NCI-H748 (cell line): ENCODE data around the gene CLC.
"Not testable (repeated sequence)": the region's sequence is repeated elsewhere in the genome, so short reads cannot be mapped to it uniquely, and the experiment has no call there.

ENCODE experiments used
- DNase-seq: peaks from one replicate; lab custom pipeline; 2025; ENCODE audit not compliant: unreplicated experiment; lab: John Stamatoyannopoulos, UW

The CLC gene

GRCh38 chr19:39737891-39738290 lies at the start of gene CLC:
Gene CLC (minus strand): TSS chr19:39738029. CDS start chr19:39737952, 77 bp downstream.
- DNase-seq = no peak

GRCh38 chr19:39780894-39781293 lies 43.1 kb upstream of the CLC start:
- DNase-seq = no peak

DNA sequence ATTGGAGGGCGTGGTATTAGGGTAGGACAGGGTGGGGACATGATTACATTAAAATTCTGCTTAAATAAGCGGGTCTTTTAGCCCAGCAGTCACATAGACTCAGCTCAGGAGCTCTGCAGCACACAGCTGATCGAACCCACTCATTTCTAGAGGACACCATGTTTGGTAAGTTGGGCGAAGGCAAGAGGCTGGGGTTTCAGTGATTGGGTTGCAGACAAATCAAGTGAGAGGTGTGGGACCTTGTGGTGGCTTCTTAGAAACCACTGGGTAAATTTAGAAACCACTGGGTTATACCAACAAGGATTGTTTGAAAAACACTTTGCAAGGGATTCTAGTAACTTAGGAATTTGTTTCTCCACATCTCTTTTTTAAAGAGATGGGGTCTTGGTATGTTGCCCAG lies 40.9 kb upstream of the CLC start, which contains the start of gene LEUTX:
Gene LEUTX (plus strand): TSS at position 92 of the 400 bp plus-strand sequence. CDS start 67 bp downstream, at position 159.
- no peak for DNase-seq

DNA sequence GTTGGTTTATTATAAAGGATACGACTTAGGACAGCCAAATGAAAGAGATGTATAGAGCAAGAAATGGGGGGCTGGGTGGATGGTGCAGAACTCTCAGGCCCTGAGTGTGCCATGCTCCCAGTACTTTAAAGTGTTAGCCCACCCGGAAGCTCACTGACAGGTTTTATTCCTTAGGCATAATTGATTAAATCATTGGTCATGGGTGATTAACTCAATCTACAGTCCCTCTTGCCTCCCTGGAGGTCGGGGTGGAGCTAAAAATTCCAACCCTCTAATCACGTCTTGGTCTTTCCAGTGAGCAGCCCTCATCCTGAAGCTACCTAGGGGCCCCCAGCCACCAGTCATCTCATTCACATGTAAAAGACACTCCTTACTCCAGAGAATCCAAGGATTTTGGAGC lies 31.0 kb upstream of the CLC start:
- DNase-seq = no peak

- DNase-seq = no peak
These were observed 30.5 kb upstream of the CLC start for GRCh38 chr19:39768334-39768733.

GRCh38 chr19:39765091-39766076 lies 27.6 kb upstream of the CLC start:
- DNase-seq = peak; percentile 62

- not testable (repeated sequence) for DNase-seq
These were observed 24.0 kb upstream of the CLC start for GRCh38 chr19:39761851-39762250.

DNA sequence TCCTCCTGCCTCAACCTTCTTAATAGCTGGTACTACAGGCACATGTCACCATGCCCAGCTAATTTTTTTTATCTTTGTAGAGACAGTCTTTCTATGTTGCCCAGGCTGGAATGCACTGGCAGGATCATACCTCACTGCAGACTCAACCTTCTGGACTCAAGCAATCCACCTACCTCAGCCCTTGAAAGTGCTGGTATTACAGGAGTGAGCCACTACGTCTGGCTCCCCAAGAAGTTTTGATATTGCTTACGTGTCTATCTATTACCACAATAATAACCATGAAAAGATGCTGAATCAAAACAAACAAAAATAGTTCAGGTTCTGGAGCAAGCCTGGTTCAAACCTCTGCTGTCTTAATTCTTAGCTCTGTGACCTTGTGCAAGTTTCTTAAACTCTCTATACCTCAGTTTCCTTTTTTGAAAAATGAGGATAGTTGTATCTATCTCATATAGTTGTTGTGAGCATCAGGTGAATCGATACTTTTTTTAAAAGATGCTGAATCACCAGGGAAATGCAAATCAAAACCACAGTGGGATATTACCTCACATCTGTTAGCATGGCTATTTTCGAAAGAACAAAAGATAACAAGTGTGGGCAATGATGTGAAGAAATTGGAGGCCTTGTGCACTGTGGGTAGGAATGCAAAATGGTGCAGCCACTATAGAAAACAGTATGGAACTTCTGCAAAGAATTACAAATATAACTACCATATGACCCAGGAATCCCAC lies 21.8 kb upstream of the CLC start:
- DNase-seq = no peak

DNA sequence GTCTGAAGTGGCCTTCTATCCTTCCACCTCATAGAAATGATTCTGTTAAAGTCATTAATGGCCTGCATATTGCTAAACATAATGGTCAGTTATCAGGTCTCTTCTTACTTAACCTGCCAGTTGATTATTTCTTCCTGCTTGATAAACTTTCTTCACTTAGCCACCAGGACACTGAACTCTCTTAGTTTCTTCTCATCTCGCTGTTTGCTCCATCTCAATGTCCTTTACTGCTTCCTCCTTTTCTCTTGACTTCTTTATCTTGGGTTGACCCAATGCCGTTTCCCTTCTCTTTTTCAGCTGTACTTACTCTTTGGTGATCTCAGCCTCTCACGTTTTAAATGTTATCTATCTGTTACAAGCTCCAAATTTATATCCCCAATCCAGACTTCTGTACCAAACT lies 17.1 kb upstream of the CLC start:
- DNase-seq = no peak

- no peak for DNase-seq
These were observed 16.7 kb upstream of the CLC start for GRCh38 chr19:39754544-39754943.

GRCh38 chr19:39752795-39753194 lies 15.0 kb upstream of the CLC start:
- no peak for DNase-seq

- DNase-seq = no peak
These were observed 14.6 kb upstream of the CLC start for GRCh38 chr19:39752390-39752789.

DNA sequence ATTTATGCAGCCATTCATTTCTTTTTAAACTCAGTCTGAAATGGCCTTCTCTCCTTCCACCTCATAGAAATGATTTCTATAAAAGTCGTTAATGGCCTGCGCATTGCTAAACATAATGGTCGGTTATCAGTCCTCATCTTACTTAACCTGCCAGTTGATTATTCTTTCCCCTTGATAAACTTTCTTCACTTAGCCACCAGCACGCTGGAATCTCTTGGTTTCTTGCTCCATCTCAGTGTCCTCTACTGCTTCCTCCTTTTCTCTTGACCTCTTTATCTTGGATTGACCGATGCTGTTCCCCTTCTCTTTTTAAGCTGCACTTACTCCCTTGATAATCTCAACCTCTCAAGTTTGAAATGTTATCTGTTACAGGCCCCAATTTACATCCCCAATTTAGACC lies 12.2 kb upstream of the CLC start:
- no peak for DNase-seq

GRCh38 chr19:39746836-39747529 lies 9.2 kb upstream of the CLC start:
- DNase-seq = no peak

GRCh38 chr19:39745643-39746042 lies 7.8 kb upstream of the CLC start:
- DNase-seq = no peak

DNA sequence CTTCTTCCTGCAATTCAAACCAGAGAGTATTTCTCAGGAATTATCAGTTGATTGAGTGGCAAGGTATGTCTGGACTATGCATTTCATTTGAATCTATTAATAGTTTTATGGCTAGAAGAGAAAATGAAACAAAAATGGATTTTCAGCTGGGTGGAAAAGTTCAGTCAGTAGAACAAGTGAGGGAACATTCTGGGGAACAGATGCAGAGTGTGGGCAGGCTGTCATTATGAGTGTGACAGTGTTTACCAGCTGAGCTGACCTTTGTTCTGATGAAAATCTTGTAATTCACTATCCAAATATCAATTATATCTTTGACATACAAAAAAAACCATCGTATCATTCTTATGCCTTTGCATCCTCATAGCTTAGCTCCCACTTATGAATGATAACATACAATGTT lies 2.6 kb upstream of the CLC start:
- no peak for DNase-seq

GRCh38 chr19:39738814-39739213 lies 985 bp upstream of the CLC start:
- no peak for DNase-seq

GRCh38 chr19:39737351-39737750 lies 478 bp downstream of the CLC start:
- DNase-seq = no peak

DNA sequence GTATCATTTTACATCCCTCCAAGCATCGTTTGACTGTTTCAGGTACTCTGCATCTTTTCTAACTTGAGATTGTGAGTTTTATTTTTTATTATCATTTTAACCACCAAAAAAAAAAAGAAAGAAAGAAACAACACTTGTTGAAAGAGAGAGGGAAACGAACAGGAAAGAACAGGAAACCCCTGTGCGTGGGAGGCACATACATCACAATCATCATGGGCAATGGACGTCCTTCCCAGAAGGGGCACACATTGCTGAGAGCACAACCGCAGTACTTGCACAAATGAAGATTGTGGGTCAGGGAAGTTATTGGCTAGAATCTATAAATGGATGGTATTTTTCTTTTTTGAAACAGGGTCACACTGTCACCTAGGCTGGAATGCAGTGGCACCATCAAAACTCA lies 1.7 kb downstream of the CLC start:
- DNase-seq = no peak

- DNase-seq = no peak
These were observed 2.1 kb downstream of the CLC start for GRCh38 chr19:39735688-39736087.

DNA sequence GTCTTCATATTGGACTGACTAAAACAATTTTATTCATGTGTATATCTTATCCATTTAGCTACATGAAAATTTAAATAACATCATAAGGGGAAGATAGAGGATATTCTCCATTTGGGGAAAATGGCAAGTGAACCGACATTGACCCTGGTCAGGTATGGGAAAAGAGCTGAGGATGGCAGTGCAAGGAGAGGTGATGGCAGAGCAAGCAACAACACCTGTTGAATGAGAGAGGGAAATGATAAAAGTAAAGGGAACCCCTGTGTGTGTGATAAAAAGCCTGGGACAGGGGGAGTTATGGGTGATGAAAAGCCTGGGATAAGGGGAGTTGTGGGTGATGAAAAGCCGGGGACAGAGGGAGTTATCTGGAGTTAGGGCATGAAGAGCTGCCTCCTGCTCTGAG lies 4.0 kb downstream of the CLC start:
- DNase-seq = no peak
